Type B pancreatic cell (in vitro differentiated cells): ENCODE data around the gene SIGLEC7. TPM values are rescaled to one million over a fixed set of nuclear protein-coding genes. Genes with fewer than 3 reads are reported as not detected.

Source experiments
- DNase-seq: peaks from one replicate; pipeline ENCODE4 v3.0.0; 2021; ENCODE audit warnings: mixed read lengths; ENCODE audit not compliant: unreplicated experiment; ENCODE audit errors: extremely low spot score
- H3K27ac Mint-ChIP-seq: 2 replicates; pipeline ENCODE4 v1.8.0; 2021; ENCODE audit warnings: mild to moderate bottlenecking, mixed read lengths
- H3K27me3 Mint-ChIP-seq: 2 replicates; pipeline ENCODE4 v1.8.0; 2021; ENCODE audit warnings: mixed read lengths
- H3K36me3 Mint-ChIP-seq: 2 replicates; pipeline ENCODE4 v1.8.0; 2021; ENCODE audit warnings: mixed read lengths
- H3K4me1 Mint-ChIP-seq: one replicate; pipeline ENCODE4 v1.8.0; 2021; ENCODE audit warnings: mixed read lengths; ENCODE audit not compliant: unreplicated experiment
- H3K4me3 Mint-ChIP-seq: 2 replicates; pipeline ENCODE4 v1.8.0; 2021; ENCODE audit warnings: mild to moderate bottlenecking, mixed read lengths
- H3K9me3 Mint-ChIP-seq: 2 replicates; pipeline ENCODE4 v1.8.0; 2021; ENCODE audit warnings: mixed read lengths
- total RNA-seq: library from RNA; stranded (reverse); gene quantifications from 2 replicates; pipeline ENCODE4 v1.2.1, GENCODE V29; 2021; ENCODE audit warnings: low replicate concordance
- TF ChIP-seq, protein P1 (sequence below): fragments of 200-600 bp; sonication (generic); conservative IDR thresholded peaks from 2 replicates; pipeline ENCODE4 v1.5.0; 2021; ENCODE audit warnings: antibody characterized with exemption, mild to moderate bottlenecking

The SIGLEC7 gene
- total RNA-seq, 1 donor from 2014 or later = not detected

DNA sequence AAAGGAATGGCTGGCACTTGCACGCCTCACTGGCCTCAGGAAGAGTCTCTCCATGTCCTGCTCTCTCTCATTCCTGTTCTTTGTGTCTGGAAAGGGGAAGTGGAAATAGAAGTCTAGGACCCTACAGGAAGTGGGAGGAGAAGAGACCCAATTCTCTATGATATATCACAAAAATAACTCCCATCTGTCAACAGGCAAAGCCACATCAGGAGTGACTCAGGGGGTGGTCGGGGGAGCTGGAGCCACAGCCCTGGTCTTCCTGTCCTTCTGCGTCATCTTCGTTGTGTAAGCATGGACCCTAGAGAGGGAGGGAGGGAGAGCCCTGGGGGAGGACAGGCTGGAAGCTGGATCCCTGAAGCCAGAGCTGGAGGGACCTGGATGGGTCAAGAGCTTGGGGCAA lies 14.3 kb upstream of the SIGLEC7 start:
- TF ChIP-seq, protein P1, sequence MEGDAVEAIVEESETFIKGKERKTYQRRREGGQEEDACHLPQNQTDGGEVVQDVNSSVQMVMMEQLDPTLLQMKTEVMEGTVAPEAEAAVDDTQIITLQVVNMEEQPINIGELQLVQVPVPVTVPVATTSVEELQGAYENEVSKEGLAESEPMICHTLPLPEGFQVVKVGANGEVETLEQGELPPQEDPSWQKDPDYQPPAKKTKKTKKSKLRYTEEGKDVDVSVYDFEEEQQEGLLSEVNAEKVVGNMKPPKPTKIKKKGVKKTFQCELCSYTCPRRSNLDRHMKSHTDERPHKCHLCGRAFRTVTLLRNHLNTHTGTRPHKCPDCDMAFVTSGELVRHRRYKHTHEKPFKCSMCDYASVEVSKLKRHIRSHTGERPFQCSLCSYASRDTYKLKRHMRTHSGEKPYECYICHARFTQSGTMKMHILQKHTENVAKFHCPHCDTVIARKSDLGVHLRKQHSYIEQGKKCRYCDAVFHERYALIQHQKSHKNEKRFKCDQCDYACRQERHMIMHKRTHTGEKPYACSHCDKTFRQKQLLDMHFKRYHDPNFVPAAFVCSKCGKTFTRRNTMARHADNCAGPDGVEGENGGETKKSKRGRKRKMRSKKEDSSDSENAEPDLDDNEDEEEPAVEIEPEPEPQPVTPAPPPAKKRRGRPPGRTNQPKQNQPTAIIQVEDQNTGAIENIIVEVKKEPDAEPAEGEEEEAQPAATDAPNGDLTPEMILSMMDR = no peak
- H3K27ac Mint-ChIP-seq = no peak overlapping the region
- DNase-seq = no peak
- no peaks in the 10 kb centered on the region for H3K36me3 Mint-ChIP-seq
- peaks cover 16% of the 10 kb centered on the region for H3K27me3 Mint-ChIP-seq
- H3K4me3 Mint-ChIP-seq = no peak overlapping the region
- H3K9me3 Mint-ChIP-seq = no peaks in the 10 kb centered on the region
- peaks cover 4% of the 10 kb centered on the region for H3K4me1 Mint-ChIP-seq

DNA sequence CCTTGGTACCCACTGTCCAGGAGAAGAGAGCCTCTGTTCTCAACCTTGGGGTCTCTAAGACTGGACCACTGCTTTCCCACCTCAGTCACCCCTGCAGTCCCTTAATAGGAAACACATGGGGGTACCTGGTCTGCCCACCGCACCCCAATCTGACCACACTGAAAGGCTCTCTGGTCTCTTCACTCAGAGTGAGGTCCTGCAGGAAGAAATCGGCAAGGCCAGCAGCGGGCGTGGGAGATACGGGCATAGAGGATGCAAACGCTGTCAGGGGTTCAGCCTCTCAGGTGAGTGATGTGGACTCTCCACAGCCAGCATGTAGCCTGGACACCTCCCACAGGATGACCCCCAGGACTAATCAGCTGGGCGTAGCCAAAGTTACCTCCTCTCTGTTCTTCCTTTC lies 13.9 kb upstream of the SIGLEC7 start:
- peaks cover 4% of the 10 kb centered on the region for H3K4me1 Mint-ChIP-seq
- H3K27me3 Mint-ChIP-seq = peaks cover 15% of the 10 kb centered on the region
- no peaks in the 10 kb centered on the region for H3K9me3 Mint-ChIP-seq
- H3K4me3 Mint-ChIP-seq = no peak overlapping the region
- no peaks in the 10 kb centered on the region for H3K36me3 Mint-ChIP-seq
- DNase-seq = no peak
- H3K27ac Mint-ChIP-seq = peak overlapping the region; percentile 38
- TF ChIP-seq, protein P1 = no peak

DNA sequence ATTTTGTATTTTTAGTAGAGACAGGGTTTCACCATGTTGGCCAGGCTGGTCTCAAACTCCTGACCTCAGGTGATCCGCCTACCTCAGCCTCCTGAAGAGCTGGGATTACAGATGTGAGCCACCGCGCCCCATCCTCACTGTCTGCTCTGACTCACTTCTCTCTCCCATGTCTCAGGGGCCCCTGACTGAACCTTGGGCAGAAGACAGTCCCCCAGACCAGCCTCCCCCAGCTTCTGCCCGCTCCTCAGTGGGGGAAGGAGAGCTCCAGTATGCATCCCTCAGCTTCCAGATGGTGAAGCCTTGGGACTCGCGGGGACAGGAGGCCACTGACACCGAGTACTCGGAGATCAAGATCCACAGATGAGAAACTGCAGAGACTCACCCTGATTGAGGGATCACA lies 12.4 kb upstream of the SIGLEC7 start:
- peaks cover 4% of the 10 kb centered on the region for H3K4me1 Mint-ChIP-seq
- TF ChIP-seq, protein P1 = no peak
- DNase-seq = no peak
- H3K4me3 Mint-ChIP-seq = no peak overlapping the region
- H3K27me3 Mint-ChIP-seq = peaks cover 15% of the 10 kb centered on the region
- H3K36me3 Mint-ChIP-seq = no peaks in the 10 kb centered on the region
- peaks cover 2% of the 10 kb centered on the region for H3K9me3 Mint-ChIP-seq
- no peak overlapping the region for H3K27ac Mint-ChIP-seq

DNA sequence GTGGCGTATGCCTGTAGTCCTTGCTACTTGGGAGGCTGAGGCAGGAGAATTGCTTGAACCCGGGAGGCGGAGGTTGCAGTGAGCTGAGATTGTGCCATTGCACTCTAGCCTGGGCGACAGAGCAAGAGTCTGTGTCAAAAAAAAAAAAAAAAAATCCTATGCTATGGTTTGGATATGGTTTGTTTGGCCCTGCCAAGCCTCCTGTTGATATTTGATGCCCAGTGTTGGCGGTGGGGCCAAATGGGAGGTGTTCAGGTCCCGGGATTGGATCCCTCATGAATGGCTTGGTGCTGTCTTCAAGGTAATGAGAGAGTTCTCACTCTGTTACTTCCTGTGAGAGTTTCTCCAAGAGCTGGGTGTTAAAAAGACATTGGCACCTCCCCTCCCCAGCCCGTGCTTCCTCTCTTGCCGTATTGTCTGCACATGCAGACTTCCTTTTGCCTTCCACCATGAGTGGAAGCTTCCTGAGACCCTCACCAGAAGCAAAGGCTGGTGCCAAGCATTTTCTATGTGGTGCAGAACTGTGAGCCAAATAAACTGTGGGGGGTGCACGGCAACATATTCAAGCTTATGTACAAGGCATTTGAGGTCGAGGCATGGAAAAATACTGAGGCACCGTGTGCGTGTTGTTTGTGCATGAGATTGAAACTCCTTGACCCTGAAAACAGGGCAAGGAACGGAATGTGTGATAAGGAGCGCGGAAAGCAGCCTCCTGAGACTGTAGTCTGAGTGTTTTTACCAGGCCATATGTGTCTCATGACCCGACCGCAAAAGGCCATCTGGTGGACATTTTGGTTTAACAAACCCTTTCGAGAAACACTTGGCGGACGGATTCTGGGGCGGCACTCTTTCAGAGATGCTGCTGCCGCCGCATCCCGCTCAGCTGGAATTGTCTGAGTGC lies 10.1 kb upstream of the SIGLEC7 start:
- Mint-ChIP-seq H3K4me3 (no peak overlapping the region), H3K9me3 (peaks cover 10% of the 10 kb centered on the region), H3K36me3 (no peaks in the 10 kb centered on the region), H3K27ac (no peak overlapping the region), H3K27me3 (peaks cover 23% of the 10 kb centered on the region), H3K4me1 (peaks cover 4% of the 10 kb centered on the region)
- TF ChIP-seq, protein P1 = peak; percentile 14
- no peak for DNase-seq

DNA sequence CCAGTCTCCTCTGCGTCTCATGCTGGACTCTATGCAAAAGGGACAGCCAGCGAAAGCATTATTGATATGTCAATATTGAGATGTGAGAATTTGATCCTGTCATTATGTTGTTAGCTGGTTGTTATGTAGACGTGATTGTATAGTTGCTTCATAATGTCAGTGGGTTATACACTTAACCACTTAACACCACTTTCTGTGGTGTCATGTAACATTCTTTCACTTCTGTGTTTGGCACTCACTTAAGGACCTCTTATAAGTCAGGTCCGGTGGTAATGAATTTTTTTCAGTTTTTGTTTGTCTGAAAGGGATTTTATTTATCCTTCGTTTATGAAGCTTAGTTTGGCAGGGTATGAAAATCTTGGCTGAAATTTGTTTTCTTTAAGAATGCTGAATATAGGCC lies 7.1 kb upstream of the SIGLEC7 start:
- Mint-ChIP-seq H3K27ac (no peak overlapping the region), H3K9me3 (peaks cover 10% of the 10 kb centered on the region)
- TF ChIP-seq, protein P1 = no peak

More for the DNA sequence above, 7.1 kb upstream of the SIGLEC7 start:
- H3K4me3 Mint-ChIP-seq = no peak overlapping the region
- no peaks in the 10 kb centered on the region for H3K36me3 Mint-ChIP-seq
- peaks cover 35% of the 10 kb centered on the region for H3K27me3 Mint-ChIP-seq
- H3K4me1 Mint-ChIP-seq = no peaks in the 10 kb centered on the region
- no peak for DNase-seq
